IgD-negative memory B cell (primary cell): Measurements from ENCODE around the gene TIGIT. TPM values are rescaled to one million over a fixed set of nuclear protein-coding genes. Genes with fewer than 3 reads are reported as not detected.

ENCODE experiments used
- H3K27ac Mint-ChIP-seq, 3 donors: one replicate each; pipeline ENCODE4 v1.8.0; 2020 to 2022; ENCODE audit warnings: mild to moderate bottlenecking in 3 of 3, mixed read lengths in 3 of 3, moderate library complexity in 1 of 3
- H3K27me3 Mint-ChIP-seq: one replicate; pipeline ENCODE4 v1.8.0; 2021; ENCODE audit warnings: mixed read lengths
- H3K36me3 Mint-ChIP-seq: one replicate; pipeline ENCODE4 v1.8.0; 2020; ENCODE audit warnings: mild to moderate bottlenecking, mixed read lengths
- H3K4me1 Mint-ChIP-seq, 3 donors: one replicate each; pipeline ENCODE4 v1.8.0; 2020 to 2022; ENCODE audit warnings: mixed read lengths in 3 of 3, mild to moderate bottlenecking in 1 of 3
- H3K4me3 Mint-ChIP-seq, 4 donors: one replicate each; pipeline ENCODE4 v1.8.0; 2020 to 2022; ENCODE audit warnings: mild to moderate bottlenecking in 4 of 4, mixed read lengths in 4 of 4, moderate library complexity in 3 of 4
- H3K9me3 Mint-ChIP-seq, 3 donors: one replicate each; pipeline ENCODE4 v1.8.0; 2020 to 2021; ENCODE audit warnings: mixed read lengths in 3 of 3, mild to moderate bottlenecking in 1 of 3
- polyA plus RNA-seq: library from polyadenylated mRNA; unstranded; fragments of 300-500 nt; fragmentation: Illumina TruSeq; gene quantifications from one replicate; pipeline ENCODE4 v1.2.3, GENCODE V29; 2021

The TIGIT gene
- polyA plus RNA-seq, 1 donor from 2014 or later = 0.86 TPM

- Mint-ChIP-seq H3K27ac (no peak overlapping the region), H3K36me3 (peaks cover 5% of the 10 kb centered on the region), H3K4me1 (peaks cover 0 to 7% (median 3%) of the 10 kb centered on the region in 3 donors), H3K9me3 (no peaks in the 10 kb centered on the region), H3K27me3 (no peaks in the 10 kb centered on the region), H3K4me3 (no peak overlapping the region)
Measured at GRCh38 chr3:114351822-114352145, 58.0 kb downstream of the TIGIT start.

- peaks cover 0 to 2% (median 0%) of the 10 kb centered on the region in 3 donors for H3K4me1 Mint-ChIP-seq
- peaks cover 2% of the 10 kb centered on the region for H3K36me3 Mint-ChIP-seq
- no peaks in the 10 kb centered on the region for H3K9me3 Mint-ChIP-seq
- no peaks in the 10 kb centered on the region for H3K27me3 Mint-ChIP-seq
- no peak overlapping the region for H3K27ac Mint-ChIP-seq
- H3K4me3 Mint-ChIP-seq = no peak overlapping the region
Measured at GRCh38 chr3:114355653-114356052, 61.8 kb downstream of the TIGIT start.

GRCh38 chr3:114356066-114356465 is 62.2 kb downstream of the TIGIT start:
- Mint-ChIP-seq H3K27ac (no peak overlapping the region), H3K4me1 (peaks cover 0 to 2% (median 0%) of the 10 kb centered on the region in 3 donors), H3K36me3 (peaks cover 2% of the 10 kb centered on the region), H3K4me3 (no peak overlapping the region), H3K27me3 (no peaks in the 10 kb centered on the region), H3K9me3 (no peaks in the 10 kb centered on the region)

GRCh38 chr3:114356525-114356924 is 62.7 kb downstream of the TIGIT start:
- H3K4me3 Mint-ChIP-seq = no peak overlapping the region
- H3K4me1 Mint-ChIP-seq = peaks cover 0 to 2% (median 0%) of the 10 kb centered on the region in 3 donors
- no peaks in the 10 kb centered on the region for H3K27me3 Mint-ChIP-seq
- H3K27ac Mint-ChIP-seq = no peak overlapping the region
- H3K36me3 Mint-ChIP-seq = peaks cover 5% of the 10 kb centered on the region
- H3K9me3 Mint-ChIP-seq = no peaks in the 10 kb centered on the region

Other genes with a start within 250 kb of the TIGIT start
- 13.3 TPM for gene CCDC191, start 237.5 kb upstream of the TIGIT start, polyA plus RNA-seq
- gene QTRT2, start 237.3 kb upstream of the TIGIT start, polyA plus RNA-seq = 25.4 TPM
- gene DRD3, start 115.0 kb upstream of the TIGIT start, polyA plus RNA-seq = not detected
- gene ZNF80, start 56.5 kb upstream of the TIGIT start, polyA plus RNA-seq = not detected